IPS-11a (cell line): ENCODE data around the gene ARHGAP31.
"Not testable (repeated sequence)": the region's sequence is repeated elsewhere in the genome, so short reads cannot be mapped to it uniquely, and the experiment has no call there.

ENCODE experiments used
- H3K4me3 ChIP-seq: one replicate; pipeline ENCODE4 v1.5.1; 2013; ENCODE audit warnings: low read depth, low read length, control low read depth

The ARHGAP31 gene

GRCh38 chr3:119293105-119293870, 895 bp upstream of the ARHGAP31 start:
- H3K4me3 ChIP-seq, result peak overlapping the region; percentile 61

GRCh38 chr3:119294696-119295671, 801 bp downstream of the ARHGAP31 start:
- H3K4me3 ChIP-seq, result peak overlapping the region; percentile 61

- no peak overlapping the region for H3K4me3 ChIP-seq
These were observed 1.9 kb downstream of the ARHGAP31 start for GRCh38 chr3:119295816-119296726.

- no peak overlapping the region for H3K4me3 ChIP-seq
These were observed 2.5 kb downstream of the ARHGAP31 start for GRCh38 chr3:119296727-119297122.

GRCh38 chr3:119297169-119297568, 3.0 kb downstream of the ARHGAP31 start:
- no peak overlapping the region for H3K4me3 ChIP-seq

GRCh38 chr3:119298565-119298941, 4.4 kb downstream of the ARHGAP31 start:
- H3K4me3 ChIP-seq, result no peak overlapping the region

- no peak overlapping the region for H3K4me3 ChIP-seq
These were observed 6.8 kb downstream of the ARHGAP31 start for GRCh38 chr3:119300991-119301391.

- no peak overlapping the region for H3K4me3 ChIP-seq
These were observed 7.5 kb downstream of the ARHGAP31 start for GRCh38 chr3:119301662-119302061.

GRCh38 chr3:119302697-119303551, 8.7 kb downstream of the ARHGAP31 start:
- no peak overlapping the region for H3K4me3 ChIP-seq

- H3K4me3 ChIP-seq, result no peak overlapping the region
These were observed 10.1 kb downstream of the ARHGAP31 start for GRCh38 chr3:119304201-119304713.

- H3K4me3 ChIP-seq, result no peak overlapping the region
These were observed 11.1 kb downstream of the ARHGAP31 start for GRCh38 chr3:119305286-119305685.

- H3K4me3 ChIP-seq, result not testable (repeated sequence)
These were observed 12.2 kb downstream of the ARHGAP31 start for GRCh38 chr3:119306378-119306777.

- H3K4me3 ChIP-seq, result no peak overlapping the region
These were observed 14.2 kb downstream of the ARHGAP31 start for GRCh38 chr3:119308355-119308754.

GRCh38 chr3:119309591-119309990, 15.4 kb downstream of the ARHGAP31 start:
- no peak overlapping the region for H3K4me3 ChIP-seq

GRCh38 chr3:119310071-119310470, 15.9 kb downstream of the ARHGAP31 start:
- H3K4me3 ChIP-seq, result no peak overlapping the region

- H3K4me3 ChIP-seq, result no peak overlapping the region
These were observed 17.1 kb downstream of the ARHGAP31 start for GRCh38 chr3:119311081-119311925.

GRCh38 chr3:119313461-119313860, 19.3 kb downstream of the ARHGAP31 start:
- H3K4me3 ChIP-seq, result no peak overlapping the region

- no peak overlapping the region for H3K4me3 ChIP-seq
These were observed 20.6 kb downstream of the ARHGAP31 start for GRCh38 chr3:119314821-119315220.
